Loucy (cell line): ENCODE results near the gene ABCC11.

Source experiments
- H2AFZ ChIP-seq: fragments of 200-600 bp; sonication (generic); 2 replicates; pipeline ENCODE4 v1.6.0; 2016; ENCODE audit warnings: antibody characterized with exemption, mild to moderate bottlenecking, low read length, moderate library complexity
- H3F3A ChIP-seq: fragments of 200-600 bp; 2 replicates; pipeline ENCODE4 v1.6.0; 2016; ENCODE audit warnings: antibody characterized with exemption, low read depth, mild to moderate bottlenecking
- H3K27me3 ChIP-seq: fragments of 200-600 bp; sonication (generic); 2 replicates; pipeline ENCODE4 v1.6.1; 2014; ENCODE audit warnings: low read length, mild to moderate bottlenecking; ENCODE audit not compliant: insufficient read depth, poor library complexity, severe bottlenecking
- H3K36me3 ChIP-seq: fragments of 200-600 bp; sonication (generic); 2 replicates; pipeline ENCODE4 v1.6.1; 2016; ENCODE audit warnings: low read length; ENCODE audit not compliant: insufficient read depth
- H3K4me1 ChIP-seq: fragments of 200-600 bp; sonication (generic); 2 replicates; pipeline ENCODE4 v1.5.1; 2014; ENCODE audit warnings: low read length, mild to moderate bottlenecking; ENCODE audit not compliant: insufficient read depth, poor library complexity, severe bottlenecking
- H3K4me2 ChIP-seq: fragments of 200-600 bp; sonication (generic); 2 replicates; pipeline ENCODE4 v1.6.0; 2014; ENCODE audit warnings: antibody characterized with exemption, low read length, low read depth, mild to moderate bottlenecking; ENCODE audit not compliant: poor library complexity, severe bottlenecking
- H3K4me3 ChIP-seq: fragments of 200-600 bp; sonication (generic); 2 replicates; pipeline ENCODE4 v1.5.1; 2014; ENCODE audit warnings: low read length, mild to moderate bottlenecking, mixed read lengths; ENCODE audit not compliant: poor library complexity, severe bottlenecking
- H3K79me2 ChIP-seq: fragments of 200-600 bp; sonication (generic); 2 replicates; pipeline ENCODE4 v1.6.1; 2014; ENCODE audit warnings: low read length; ENCODE audit not compliant: insufficient read depth
- H3K9ac ChIP-seq: fragments of 200-600 bp; sonication (generic); 2 replicates; pipeline ENCODE4 v1.6.0; 2014; ENCODE audit warnings: mild to moderate bottlenecking, low read depth, low read length, moderate library complexity; ENCODE audit not compliant: poor library complexity, severe bottlenecking
- H3K9me2 ChIP-seq: fragments of 200-600 bp; sonication (generic); replicated peaks from 2 replicates; pipeline ENCODE4 v1.6.1; 2016; ENCODE audit warnings: low read depth, low read length, mixed read lengths
- H3K9me3 ChIP-seq: fragments of 200-600 bp; sonication (generic); 2 replicates; pipeline ENCODE4 v1.6.1; 2014; ENCODE audit warnings: mild to moderate bottlenecking, antibody characterized with exemption, low read length, low read depth; ENCODE audit not compliant: insufficient read depth
- H4K20me1 ChIP-seq: fragments of 200-600 bp; sonication (generic); 2 replicates; pipeline ENCODE4 v1.6.0; 2014; ENCODE audit warnings: antibody characterized with exemption, low read length, mild to moderate bottlenecking; ENCODE audit not compliant: insufficient read depth, poor library complexity, severe bottlenecking
- EZH2phosphoT487 ChIP-seq: fragments of 200-600 bp; IDR thresholded peaks from 2 replicates; pipeline ENCODE4 v1.6.1; 2018; ENCODE audit warnings: antibody characterized with exemption, mild to moderate bottlenecking, moderate library complexity, borderline replicate concordance
- TF ChIP-seq, protein P1 (sequence below): fragments of 200-600 bp; sonication (generic); conservative IDR thresholded peaks from 2 replicates; pipeline ENCODE4 v1.5.1; 2014; ENCODE audit warnings: mild to moderate bottlenecking, antibody characterized with exemption, low read length

Gene ABCC11

DNA sequence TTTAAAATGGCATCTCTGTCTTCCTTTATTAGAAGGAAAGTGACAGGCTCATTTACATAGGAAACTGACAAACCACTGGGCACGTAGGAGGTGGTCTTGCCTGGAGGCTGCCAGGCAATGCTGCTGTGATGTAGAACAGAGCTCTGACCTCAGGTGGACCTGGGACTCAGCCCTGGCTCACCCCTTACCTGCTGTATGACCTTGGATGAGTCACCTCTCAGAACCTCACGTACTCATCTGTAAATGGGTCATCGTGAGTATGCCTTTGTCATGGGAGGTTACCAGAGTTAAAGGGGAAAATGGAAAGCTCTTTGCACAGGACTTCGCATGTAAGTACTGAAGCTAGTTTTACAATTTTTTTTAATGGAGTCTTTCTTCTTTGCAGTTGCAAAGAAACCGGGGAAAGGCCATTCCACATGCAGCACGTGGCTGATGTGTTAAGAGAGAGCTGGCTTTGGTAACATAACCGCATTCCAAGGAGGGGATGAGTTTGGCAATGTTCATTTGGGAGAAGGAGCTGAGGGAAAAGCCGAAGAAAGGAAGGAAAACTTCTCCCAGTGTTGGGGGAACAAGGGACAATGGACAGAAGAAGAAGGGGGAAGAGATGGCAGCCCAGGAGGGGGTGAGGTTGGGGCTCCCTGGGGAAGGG is 40.6 kb downstream of the ABCC11 start:
- Histone ChIP-seq H3K4me1 (no peaks in the 10 kb centered on the region), H2AFZ (no peak overlapping the region), H3K4me3 (no peak overlapping the region), H3K27me3 (no peaks in the 10 kb centered on the region), H3K4me2 (no peak overlapping the region), H3F3A (no peaks in the 10 kb centered on the region), H3K9me3 (no peaks in the 10 kb centered on the region), H3K9me2 (no peaks in the 10 kb centered on the region), H3K79me2 (no peaks in the 10 kb centered on the region), H3K36me3 (no peaks in the 10 kb centered on the region), H3K9ac (no peak overlapping the region), H4K20me1 (no peaks in the 10 kb centered on the region)
- TF ChIP-seq, protein P1, sequence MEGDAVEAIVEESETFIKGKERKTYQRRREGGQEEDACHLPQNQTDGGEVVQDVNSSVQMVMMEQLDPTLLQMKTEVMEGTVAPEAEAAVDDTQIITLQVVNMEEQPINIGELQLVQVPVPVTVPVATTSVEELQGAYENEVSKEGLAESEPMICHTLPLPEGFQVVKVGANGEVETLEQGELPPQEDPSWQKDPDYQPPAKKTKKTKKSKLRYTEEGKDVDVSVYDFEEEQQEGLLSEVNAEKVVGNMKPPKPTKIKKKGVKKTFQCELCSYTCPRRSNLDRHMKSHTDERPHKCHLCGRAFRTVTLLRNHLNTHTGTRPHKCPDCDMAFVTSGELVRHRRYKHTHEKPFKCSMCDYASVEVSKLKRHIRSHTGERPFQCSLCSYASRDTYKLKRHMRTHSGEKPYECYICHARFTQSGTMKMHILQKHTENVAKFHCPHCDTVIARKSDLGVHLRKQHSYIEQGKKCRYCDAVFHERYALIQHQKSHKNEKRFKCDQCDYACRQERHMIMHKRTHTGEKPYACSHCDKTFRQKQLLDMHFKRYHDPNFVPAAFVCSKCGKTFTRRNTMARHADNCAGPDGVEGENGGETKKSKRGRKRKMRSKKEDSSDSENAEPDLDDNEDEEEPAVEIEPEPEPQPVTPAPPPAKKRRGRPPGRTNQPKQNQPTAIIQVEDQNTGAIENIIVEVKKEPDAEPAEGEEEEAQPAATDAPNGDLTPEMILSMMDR = no peak
- no peak for TF ChIP-seq EZH2phosphoT487

DNA sequence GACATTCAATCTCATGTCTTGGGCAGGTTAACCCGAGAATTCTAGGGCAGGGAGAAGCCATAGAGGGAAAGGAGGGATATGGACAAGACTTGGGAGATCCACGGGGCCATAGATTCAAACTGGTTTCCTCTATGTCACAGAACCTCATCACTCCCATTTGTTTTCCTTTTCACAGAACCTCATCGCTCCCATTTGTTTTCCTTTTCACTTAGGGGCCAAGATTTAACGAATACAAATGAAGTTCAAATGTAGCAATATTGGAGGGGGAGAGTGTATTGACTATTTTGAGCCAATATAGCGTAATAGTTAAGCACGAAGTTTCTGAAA is 42.6 kb downstream of the ABCC11 start:
- Histone ChIP-seq H4K20me1 (no peaks in the 10 kb centered on the region), H3F3A (no peaks in the 10 kb centered on the region), H3K9ac (no peak overlapping the region), H3K79me2 (no peaks in the 10 kb centered on the region), H3K4me2 (no peak overlapping the region), H3K4me3 (no peak overlapping the region), H3K4me1 (no peaks in the 10 kb centered on the region), H3K9me2 (no peaks in the 10 kb centered on the region), H3K9me3 (no peaks in the 10 kb centered on the region), H3K27me3 (no peaks in the 10 kb centered on the region), H2AFZ (no peak overlapping the region), H3K36me3 (no peaks in the 10 kb centered on the region)
- TF ChIP-seq EZH2phosphoT487 = no peak
- TF ChIP-seq, protein P1 = no peak

DNA sequence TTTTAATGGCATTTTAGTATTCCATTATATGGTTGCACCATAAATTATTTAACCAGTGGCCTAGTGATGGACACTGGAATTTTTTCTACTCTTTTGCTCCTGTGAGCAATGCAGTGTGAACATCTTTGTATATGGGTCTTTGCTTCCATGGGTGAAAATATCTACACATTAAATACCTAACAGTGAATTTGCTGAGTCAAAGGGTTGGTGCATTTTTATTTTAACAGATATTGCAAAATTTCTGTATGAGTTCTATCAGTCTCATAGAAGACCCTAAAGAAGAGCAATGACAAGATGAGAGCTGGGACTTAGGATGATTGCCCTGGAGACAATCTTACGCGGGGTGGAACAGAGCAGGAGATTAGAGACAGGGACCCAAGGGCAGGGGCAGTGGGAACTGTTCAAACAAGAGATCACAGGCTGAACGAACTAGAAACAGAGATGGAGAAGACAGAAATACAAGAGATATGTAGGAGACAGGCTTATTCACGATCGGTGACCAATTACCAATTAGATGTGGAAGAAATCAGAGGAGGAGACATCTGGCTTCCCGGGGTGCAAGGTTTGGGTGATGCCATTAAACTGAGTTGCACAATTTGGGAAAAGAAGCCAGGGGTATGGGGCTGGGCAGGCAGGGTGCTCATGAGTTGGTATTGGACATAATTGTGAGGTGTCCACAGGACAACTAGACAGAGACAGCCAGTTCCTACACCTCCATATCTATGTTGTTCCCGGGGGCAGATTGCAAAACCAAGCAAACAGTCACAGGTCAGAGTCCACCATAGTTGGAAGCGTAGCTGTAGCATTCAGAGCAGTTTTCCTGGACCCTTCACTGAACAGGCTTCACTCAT is 43.1 kb downstream of the ABCC11 start:
- Histone ChIP-seq H3K27me3 (no peaks in the 10 kb centered on the region), H3F3A (no peaks in the 10 kb centered on the region), H3K36me3 (no peaks in the 10 kb centered on the region), H3K79me2 (no peaks in the 10 kb centered on the region), H2AFZ (no peak overlapping the region), H3K4me1 (no peaks in the 10 kb centered on the region), H3K9me3 (no peaks in the 10 kb centered on the region), H3K4me2 (no peak overlapping the region), H3K4me3 (no peak overlapping the region), H3K9ac (no peak overlapping the region), H4K20me1 (no peaks in the 10 kb centered on the region), H3K9me2 (no peaks in the 10 kb centered on the region)
- TF ChIP-seq EZH2phosphoT487 = no peak
- TF ChIP-seq, protein P1 = no peak
